ENCODE measurements around the gene SPG21.

Gene SPG21

GRCh38 chr15:64991536-64992135, 1.9 kb upstream of the SPG21 start:
- no peak for DNase-seq

- no peak for DNase-seq
Measured at GRCh38 chr15:64990168-64990470, 405 bp upstream of the SPG21 start.

- no peak for DNase-seq
Measured at GRCh38 chr15:64987136-64987535, 2.6 kb downstream of the SPG21 start.

- peak; percentile 19 to 65 for DNase-seq
Measured at GRCh38 chr15:64985366-64986033, 4.2 kb downstream of the SPG21 start.

GRCh38 chr15:64982472-64982871, 7.2 kb downstream of the SPG21 start:
- no peak for DNase-seq

GRCh38 chr15:64981812-64982431, 7.8 kb downstream of the SPG21 start:
- DNase-seq, result no peak

GRCh38 chr15:64979252-64979710, 10.4 kb downstream of the SPG21 start:
- DNase-seq, result no peak

- DNase-seq, result no peak
Measured at GRCh38 chr15:64975390-64975789, 14.3 kb downstream of the SPG21 start.

- DNase-seq, result no peak
Measured at GRCh38 chr15:64970698-64971097, 19.0 kb downstream of the SPG21 start.

GRCh38 chr15:64969401-64969800, 20.3 kb downstream of the SPG21 start:
- no peak for DNase-seq

- DNase-seq, result no peak
Measured at GRCh38 chr15:64961013-64961412, 28.7 kb downstream of the SPG21 start.

GRCh38 chr15:64960153-64960552, 29.6 kb downstream of the SPG21 start:
- no peak for DNase-seq

GRCh38 chr15:64959128-64959527, 30.6 kb downstream of the SPG21 start:
- no peak for DNase-seq

GRCh38 chr15:64954395-64954794, 35.3 kb downstream of the SPG21 start:
- DNase-seq, result no peak

- DNase-seq, result no peak
Measured at GRCh38 chr15:64951777-64952418, 37.8 kb downstream of the SPG21 start.

- DNase-seq, result no peak
Measured at GRCh38 chr15:64950888-64951287, 38.8 kb downstream of the SPG21 start.

- DNase-seq, result no peak
Measured at GRCh38 chr15:64949383-64950186, 40.1 kb downstream of the SPG21 start.

- no peak for DNase-seq
Measured at GRCh38 chr15:64948916-64949315, 40.8 kb downstream of the SPG21 start.

GRCh38 chr15:64947211-64947610, 42.5 kb downstream of the SPG21 start:
- DNase-seq, result no peak

GRCh38 chr15:64944961-64945360, 44.8 kb downstream of the SPG21 start:
- DNase-seq, result no peak

GRCh38 chr15:64943512-64944225, 46.0 kb downstream of the SPG21 start:
- DNase-seq, result no peak

- DNase-seq, result no peak
Measured at GRCh38 chr15:64942356-64942755, 47.4 kb downstream of the SPG21 start.

- no peak for DNase-seq
Measured at GRCh38 chr15:64938192-64938591, 51.5 kb downstream of the SPG21 start.

Data from AML-193 (cell line).